ENCODE results near the gene SPTBN1.

GRCh38 chr2:54666131-54666633 is 210.1 kb downstream of the SPTBN1 start:
- TF ChIP-seq, protein P1, sequence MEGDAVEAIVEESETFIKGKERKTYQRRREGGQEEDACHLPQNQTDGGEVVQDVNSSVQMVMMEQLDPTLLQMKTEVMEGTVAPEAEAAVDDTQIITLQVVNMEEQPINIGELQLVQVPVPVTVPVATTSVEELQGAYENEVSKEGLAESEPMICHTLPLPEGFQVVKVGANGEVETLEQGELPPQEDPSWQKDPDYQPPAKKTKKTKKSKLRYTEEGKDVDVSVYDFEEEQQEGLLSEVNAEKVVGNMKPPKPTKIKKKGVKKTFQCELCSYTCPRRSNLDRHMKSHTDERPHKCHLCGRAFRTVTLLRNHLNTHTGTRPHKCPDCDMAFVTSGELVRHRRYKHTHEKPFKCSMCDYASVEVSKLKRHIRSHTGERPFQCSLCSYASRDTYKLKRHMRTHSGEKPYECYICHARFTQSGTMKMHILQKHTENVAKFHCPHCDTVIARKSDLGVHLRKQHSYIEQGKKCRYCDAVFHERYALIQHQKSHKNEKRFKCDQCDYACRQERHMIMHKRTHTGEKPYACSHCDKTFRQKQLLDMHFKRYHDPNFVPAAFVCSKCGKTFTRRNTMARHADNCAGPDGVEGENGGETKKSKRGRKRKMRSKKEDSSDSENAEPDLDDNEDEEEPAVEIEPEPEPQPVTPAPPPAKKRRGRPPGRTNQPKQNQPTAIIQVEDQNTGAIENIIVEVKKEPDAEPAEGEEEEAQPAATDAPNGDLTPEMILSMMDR (conservative IDR thresholded peaks at IDR 0.05; ENCODE audit: low read length): no peak
- TF ChIP-seq EZH2phosphoT487 (IDR thresholded peaks at IDR 0.05; ENCODE audit: borderline replicate concordance): no peak
